Endothelial cell of umbilical vein (primary cell): ENCODE measurements around the gene PNLIP. TPM values are rescaled to one million over a fixed set of nuclear protein-coding genes. Genes with fewer than 3 reads are reported as not detected.

ENCODE experiments used
- BruUV-seq: library from RNA; stranded (reverse); fragments of 400-500 nt; replicated peaks from 2 replicates; lab custom pipeline; 2021; lab: Mats Ljungman, UMichigan
- CTCF ChIA-PET: fragments of 300-600, 350-600 bp; sonication (Branson Sonifier 250); formaldehyde crosslinking; loops from one replicate; lab custom pipeline; 2021; ENCODE audit warnings: antibody characterized with exemption, inconsistent platforms; lab: Charles Lee
- POLR2A ChIA-PET: fragments of 300-600, 350-600 bp; sonication (Branson Sonifier 250); formaldehyde crosslinking; loops from one replicate; lab custom pipeline; 2021; ENCODE audit warnings: antibody characterized with exemption, inconsistent platforms; lab: Charles Lee
- DNase-seq: peaks from one replicate; pipeline ENCODE4 v3.0.0-alpha.2; 2011; ENCODE audit warnings: low read depth, low spot score
- FAIRE-seq: peaks from 2 replicates; lab custom pipeline; 2011; peaks lifted over from hg19 to GRCh38; lab: Jason Lieb, UNC
- H2AFZ ChIP-seq: 2 replicates; pipeline ENCODE4 v1.6.0; 2012; ENCODE audit warnings: low read depth, low read length, control low read depth, inconsistent platforms
- H3K27ac ChIP-seq: 2 replicates; pipeline ENCODE4 v1.5.1; 2011; ENCODE audit warnings: low read depth, mild to moderate bottlenecking, control low read depth, low read length, moderate library complexity; ENCODE audit not compliant: insufficient read depth
- H3K27me3 ChIP-seq, 2 experiments: 2 replicates each; pipeline versions ENCODE4 v1.6.0 to v1.6.1; 2011; ENCODE audit warnings: low read length in 2 of 2, mixed read lengths in 1 of 2; ENCODE audit not compliant: control insufficient read depth in 2 of 2, insufficient read depth in 2 of 2
- H3K36me3 ChIP-seq, 2 experiments: 2 replicates in 1 of 2; 3 replicates in 1 of 2; pipeline ENCODE4 v1.5.1; 2011; ENCODE audit warnings: low read length in 2 of 2, mild to moderate bottlenecking in 1 of 2, moderate library complexity in 1 of 2; ENCODE audit not compliant: control insufficient read depth in 2 of 2, insufficient read depth in 2 of 2; ENCODE audit errors: extremely low read depth in 1 of 2
- H3K4me1 ChIP-seq: 3 replicates; pipeline ENCODE4 v1.5.1; 2011; ENCODE audit warnings: mild to moderate bottlenecking, low read length; ENCODE audit not compliant: control insufficient read depth, insufficient read depth; ENCODE audit errors: extremely low read depth
- H3K4me2 ChIP-seq: 2 replicates; pipeline ENCODE4 v1.6.1; 2011; ENCODE audit warnings: low read length, control low read depth, mixed read lengths; ENCODE audit not compliant: insufficient read depth
- H3K4me3 ChIP-seq, 3 experiments: fragments of 200-600 bp in 1 of 3; sonication (generic), shearing (Covaris generic) in 1 of 3; replicated peaks in 1 of 3; 2 replicates each; pipeline ENCODE4 v1.5.1; 2011 to 2016; ENCODE audit warnings: control low read depth in 3 of 3, low read length in 3 of 3, mild to moderate bottlenecking in 2 of 3, inconsistent platforms in 1 of 3, low read depth in 1 of 3, moderate library complexity in 1 of 3; ENCODE audit not compliant: insufficient read depth in 1 of 3
- H3K79me2 ChIP-seq: 2 replicates; pipeline ENCODE4 v1.6.0; 2012; ENCODE audit warnings: low read length, inconsistent platforms; ENCODE audit not compliant: control insufficient read depth, insufficient read depth
- H3K9ac ChIP-seq: replicated peaks from 2 replicates; pipeline ENCODE3; 2011; ENCODE audit warnings: low read length, control low read depth; ENCODE audit not compliant: insufficient read depth; ENCODE audit errors: extremely low read depth
- H3K9me1 ChIP-seq: replicated peaks from 3 replicates; pipeline ENCODE4 v1.6.0; 2011; ENCODE audit warnings: mild to moderate bottlenecking, low read length; ENCODE audit not compliant: control insufficient read depth, insufficient read depth; ENCODE audit errors: extremely low read depth
- H3K9me3 ChIP-seq: replicated peaks from 2 replicates; pipeline ENCODE4 v1.5.1; 2012; ENCODE audit warnings: low read length, inconsistent platforms; ENCODE audit not compliant: control insufficient read depth, insufficient read depth
- H4K20me1 ChIP-seq: replicated peaks from 2 replicates; pipeline ENCODE3; 2011; ENCODE audit warnings: mild to moderate bottlenecking, low read length; ENCODE audit not compliant: control insufficient read depth, insufficient read depth; ENCODE audit errors: extremely low read depth
- EZH2 ChIP-seq: IDR thresholded peaks from 2 replicates; pipeline ENCODE4 v1.6.1; 2012; ENCODE audit warnings: borderline replicate concordance, low read depth, mild to moderate bottlenecking, moderate library complexity, low read length, inconsistent platforms; ENCODE audit not compliant: severe bottlenecking
- FOS ChIP-seq: IDR thresholded peaks from 2 replicates; pipeline ENCODE4 v1.6.1; 2011; ENCODE audit warnings: mild to moderate bottlenecking, low read length, moderate library complexity, borderline replicate concordance; ENCODE audit not compliant: insufficient read depth
- GATA2 ChIP-seq: IDR thresholded peaks from 2 replicates; pipeline ENCODE4 v1.7.0; 2011; ENCODE audit warnings: low read depth, mild to moderate bottlenecking, moderate library complexity, mixed read lengths, low read length; ENCODE audit not compliant: insufficient read length, insufficient read depth
- JUN ChIP-seq: IDR thresholded peaks from 2 replicates; pipeline ENCODE4 v1.6.1; 2011; ENCODE audit warnings: borderline replicate concordance, low read depth; ENCODE audit not compliant: insufficient read length, insufficient read depth
- MYC ChIP-seq: IDR thresholded peaks from one replicate; pipeline ENCODE4 v1.6.1; 2011; ENCODE audit warnings: mild to moderate bottlenecking, low read depth, low read length
- POLR2A ChIP-seq: IDR thresholded peaks from 2 replicates; pipeline ENCODE4 v1.6.1; 2012; ENCODE audit warnings: low read depth, mild to moderate bottlenecking, control low read depth, low read length
- dilution Hi-C: fragments of 300-500 bp; cut with MboI; formaldehyde crosslinking; loops from one replicate; pipeline ENCODE4 v1.15.0; 2019; ENCODE audit warnings: low sequenced_read_pairs; ENCODE audit not compliant: extremely low pct_ligation_motif_present
- intact Hi-C: fragments of 100-400 bp; cut with micrococcal nuclease; formaldehyde crosslinking; loops from one replicate; pipeline ENCODE4 v1.10.0; 2022
- polyA plus RNA-seq, 4 experiments: library from polyadenylated mRNA; depleted of rRNA in 3 of 4; stranded (reverse) in 3 of 4; unstranded in 1 of 4; fragments of >200 nt; gene quantifications; 2 replicates each; pipeline versions ENCODE4 v1.2.1 to v1.2.3, GENCODE V29; 2011 to 2012; ENCODE audit warnings: missing spikeins in 1 of 4
- total RNA-seq: library from RNA; stranded (reverse); gene quantifications from 2 replicates; pipeline ENCODE4 v1.2.3, GENCODE V29; 2021
- TF ChIP-seq, protein P1 (sequence below): IDR thresholded peaks from 2 replicates; pipeline ENCODE4 v1.6.1; 2011; ENCODE audit not compliant: insufficient read depth, insufficient read length

PNLIP gene
- total and polyA plus RNA-seq, 2 donors (not counting 3 experiments of a cell fraction or from before 2014, with no cell fraction given): not detected

DNA sequence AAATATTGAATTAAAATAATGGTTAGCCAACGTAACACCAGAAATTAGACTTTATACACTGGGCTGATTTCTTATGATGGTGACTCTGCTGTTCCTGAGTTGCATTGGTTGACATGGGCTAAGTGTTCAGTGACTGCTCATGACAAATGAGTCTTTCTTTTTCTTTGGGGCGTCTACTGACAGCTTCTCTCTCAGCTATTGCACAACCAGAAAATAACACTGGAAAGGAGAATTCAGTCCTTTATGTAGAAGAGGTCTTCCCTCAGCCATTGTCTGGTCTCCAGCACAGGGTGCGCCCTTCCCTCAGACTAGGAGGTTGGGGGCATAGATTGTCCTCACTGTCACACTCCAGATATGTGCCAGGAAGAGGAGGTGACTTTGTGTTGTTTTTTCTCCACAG is 21.6 kb downstream of the PNLIP start:
- Histone ChIP-seq H3K4me1 (no peaks in the 10 kb centered on the region), H3K9me3 (peaks cover under 1% of the 10 kb centered on the region), H3K4me2 (no peak overlapping the region), H3K27ac (no peak overlapping the region), H2AFZ (no peak overlapping the region), H3K36me3 (no peaks in the 10 kb centered on the region), H3K9me1 (no peaks in the 10 kb centered on the region), H3K27me3 (no peaks in the 10 kb centered on the region), H3K79me2 (no peaks in the 10 kb centered on the region), H4K20me1 (no peaks in the 10 kb centered on the region), H3K4me3 (no peak overlapping the region), H3K9ac (no peak overlapping the region)
- no TSS peak for BruUV-seq
- dilution Hi-C loops: no loop called here
- no peak for TF ChIP-seq GATA2
- TF ChIP-seq MYC: no peak
- no peak for TF ChIP-seq POLR2A
- ChIA-PET CTCF (no interaction called here), POLR2A (no interaction called here)
- FAIRE-seq: no peak
- no peak for DNase-seq
- intact Hi-C loops: no loop called here

DNA sequence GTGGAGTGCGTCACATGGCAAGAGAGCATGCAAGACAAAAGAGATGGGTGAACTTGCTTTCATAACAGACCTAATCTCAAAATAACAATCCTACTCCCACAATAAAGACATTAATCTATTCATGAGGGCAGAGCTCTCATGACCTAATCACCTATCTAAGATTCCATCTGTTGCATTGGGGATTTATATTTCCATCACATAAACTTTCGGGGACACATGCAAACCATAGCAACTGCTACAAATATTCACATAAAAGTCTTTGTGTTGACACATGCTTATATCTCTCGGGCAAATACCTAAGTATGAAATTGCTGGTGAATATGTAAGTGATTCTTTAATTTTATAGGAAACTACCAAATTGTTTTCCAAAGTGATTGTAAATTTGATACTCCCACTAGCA is 29.1 kb downstream of the PNLIP start:
- no peaks in the 10 kb centered on the region for H3K27me3 ChIP-seq
- no peaks in the 10 kb centered on the region for H3K36me3 ChIP-seq
- H3K4me1 ChIP-seq: no peaks in the 10 kb centered on the region
- TF ChIP-seq JUN (no peak), POLR2A (no peak), GATA2 (no peak), FOS (no peak), EZH2 (no peak)
- TF ChIP-seq, protein P1, sequence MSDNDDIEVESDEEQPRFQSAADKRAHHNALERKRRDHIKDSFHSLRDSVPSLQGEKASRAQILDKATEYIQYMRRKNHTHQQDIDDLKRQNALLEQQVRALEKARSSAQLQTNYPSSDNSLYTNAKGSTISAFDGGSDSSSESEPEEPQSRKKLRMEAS: no peak
- intact Hi-C loops: no loop called here
- ChIA-PET POLR2A (no interaction called here), CTCF (no interaction called here)
- no peak overlapping the region for H2AFZ ChIP-seq
- BruUV-seq: no TSS peak
- DNase-seq (no peak), FAIRE-seq (no peak)
- no peak overlapping the region for H3K27ac ChIP-seq
- no peak overlapping the region for H3K9ac ChIP-seq
- no peaks in the 10 kb centered on the region for H4K20me1 ChIP-seq
- H3K9me3 ChIP-seq: no peaks in the 10 kb centered on the region
- H3K4me3 ChIP-seq: no peak overlapping the region
- H3K4me2 ChIP-seq: no peak overlapping the region
- no peaks in the 10 kb centered on the region for H3K79me2 ChIP-seq
- dilution Hi-C loops: no loop called here
- H3K9me1 ChIP-seq: no peaks in the 10 kb centered on the region
